GM23248 (cell line): ENCODE measurements around the gene CASZ1.

ENCODE experiments used
- EZH2 ChIP-seq: fragments of 200-600 bp; sonication (generic); IDR thresholded peaks from 2 replicates; pipeline ENCODE4 v1.6.1; 2018; ENCODE audit warnings: antibody characterized with exemption, mild to moderate bottlenecking; ENCODE audit not compliant: insufficient read depth, poor library complexity, severe bottlenecking
- EZH2phosphoT487 ChIP-seq: fragments of 200-600 bp; sonication (generic); IDR thresholded peaks from 2 replicates; pipeline ENCODE4 v1.6.1; 2018; ENCODE audit warnings: antibody characterized with exemption, moderate library complexity, mild to moderate bottlenecking, low read depth; ENCODE audit not compliant: insufficient read depth

DNA sequence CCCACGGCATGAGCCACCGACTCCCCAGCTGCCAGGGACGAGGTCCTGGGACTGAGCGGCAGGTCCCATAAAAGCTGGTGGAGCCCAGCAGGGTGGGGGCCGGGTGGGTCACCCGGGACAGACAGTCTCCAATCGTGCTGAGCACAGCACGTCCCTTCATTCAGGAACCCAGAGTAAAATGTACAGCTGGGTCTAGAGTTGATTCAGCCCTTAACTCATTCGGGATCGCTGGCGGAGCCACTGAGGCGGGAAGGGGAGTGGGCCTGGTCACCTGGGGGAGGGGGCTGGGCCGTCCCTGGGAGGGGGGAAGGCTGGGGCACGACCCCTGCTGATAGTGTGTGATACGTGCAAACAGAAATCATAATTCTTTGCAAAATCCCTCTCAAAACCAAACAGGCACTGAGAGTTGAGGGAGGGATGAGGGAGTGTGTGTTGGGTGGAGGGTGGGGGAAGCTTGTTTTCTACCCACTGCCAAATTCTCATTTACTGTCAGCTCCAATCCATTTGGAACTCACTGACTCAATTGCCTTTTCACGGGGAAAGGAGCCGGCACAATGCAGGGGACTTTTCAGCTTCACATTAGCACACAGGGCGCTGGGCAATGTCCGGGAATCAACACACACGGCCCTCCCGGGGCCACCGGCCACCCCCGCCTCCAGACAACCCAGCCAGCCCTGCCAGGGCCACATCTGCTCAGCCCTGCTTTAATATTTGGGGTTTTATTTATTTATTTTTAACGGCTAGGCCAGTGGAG is 13.8 kb downstream of the CASZ1 start:
- no peak for TF ChIP-seq EZH2phosphoT487
- no peak for TF ChIP-seq EZH2
